Tibial nerve (tissue), 4 donors: Measurements from ENCODE around the gene MYO5A.

Experiments
- CTCF ChIP-seq, 5 experiments: fragments of 200-600 bp in 3 of 5; fragments of 450-650 bp in 2 of 5; sonication (generic) in 3 of 5; IDR thresholded peaks; one replicate each; pipeline ENCODE4 v1.5.1; 2016 to 2019; ENCODE audit warnings: antibody characterized with exemption in 5 of 5, mild to moderate bottlenecking in 3 of 5, moderate library complexity in 2 of 5
- EP300 ChIP-seq, 2 donors: sonication (generic); formaldehyde crosslinking; IDR thresholded peaks; one replicate each; pipeline ENCODE4 v1.6.1; 2017; ENCODE audit warnings: antibody characterized with exemption in 2 of 2, mild to moderate bottlenecking in 1 of 2
- POLR2A ChIP-seq, 2 donors: fragments of 450-650 bp; IDR thresholded peaks; one replicate each; pipeline ENCODE4 v1.6.1; 2017; ENCODE audit warnings: antibody characterized with exemption in 2 of 2, mild to moderate bottlenecking in 2 of 2, moderate library complexity in 2 of 2

DNA sequence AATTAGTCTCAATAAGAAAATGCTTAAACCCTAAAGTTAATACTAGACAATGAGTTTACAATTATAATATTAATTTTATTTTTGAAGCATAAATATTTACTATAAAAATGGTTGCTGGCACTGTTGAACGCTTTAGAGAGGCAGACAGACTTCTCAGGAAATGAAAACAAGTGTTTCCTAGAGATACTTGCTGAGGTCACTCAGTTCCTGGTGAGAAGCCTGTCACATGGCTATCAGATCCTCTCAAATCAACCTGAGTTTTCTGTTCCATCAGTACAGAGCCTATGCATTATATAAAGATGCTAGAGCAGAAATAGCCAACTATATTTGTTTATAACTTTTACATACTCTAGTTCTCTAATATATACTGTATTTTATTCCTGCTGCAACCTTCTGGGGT, 109.2 kb downstream of the MYO5A start:
- TF ChIP-seq CTCF (IDR thresholded peaks at IDR 0.05) (no peak), POLR2A (IDR thresholded peaks at IDR 0.05) (no peak), EP300 (IDR thresholded peaks at IDR 0.05) (no peak)
